Measurements from ENCODE around the gene VOPP1.

DNA sequence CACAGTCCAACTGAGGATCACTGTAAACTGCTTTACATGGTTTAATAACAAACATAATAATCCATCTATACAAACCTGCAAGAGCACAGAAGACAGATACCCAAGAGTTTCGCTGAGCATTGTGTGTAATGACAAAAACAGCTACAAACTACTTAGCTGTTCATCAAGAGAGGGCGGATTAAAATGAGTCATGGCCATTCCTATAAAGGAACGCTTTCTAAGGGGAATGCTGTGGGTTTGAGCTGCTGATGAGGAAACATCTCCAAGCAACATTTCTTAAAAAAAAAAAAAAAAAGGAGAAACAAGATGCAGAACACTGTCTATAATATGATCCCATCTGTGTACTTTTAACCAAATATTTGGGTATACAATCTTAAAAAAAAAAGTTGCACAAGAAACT is 33.8 kb downstream of the VOPP1 start:
- TF ChIP-seq ZNF274 (IDR thresholded peaks at IDR 0.05; ENCODE audit: low read depth, low read length), result no peak
- no peak for TF ChIP-seq YY1 (IDR thresholded peaks at IDR 0.05; ENCODE audit: insufficient read depth, insufficient read length)
- no peak for TF ChIP-seq SUZ12 (IDR thresholded peaks at IDR 0.05; ENCODE audit: extremely low read depth, insufficient read depth, insufficient read length)

Data from NT2/D1 (cell line).